ENCODE measurements around the gene MED13. TPM values are rescaled to one million over a fixed set of nuclear protein-coding genes. Genes with fewer than 3 reads are reported as not detected.

Gene MED13
- total and polyA plus RNA-seq, 7 donors, result 6.6 to 74.4 (median 45.1) TPM

- intact Hi-C loops (cut with DNase I), result no loop called here
- H3K36me3 ChIP-seq (ENCODE audit: insufficient read depth in 1 of 2, low read depth in 1 of 2), result no peaks in the 10 kb centered on the region
Observed at GRCh38 chr17:62110923-62111484, 45.9 kb upstream of the MED13 start.

GRCh38 chr17:62109924-62110323 is 44.8 kb upstream of the MED13 start:
- Histone ChIP-seq H3K9me3 (no peaks in the 10 kb centered on the region), H3K27ac (no peak overlapping the region), H3K4me3 (no peak overlapping the region), H3K4me1 (no peaks in the 10 kb centered on the region), H3K27me3 (ENCODE audit: insufficient read depth in 3 of 3, low read length in 2 of 3) (peaks cover 0 to 2% (median 0%) of the 10 kb centered on the region in 3 donors), H3K36me3 (ENCODE audit: insufficient read depth in 1 of 2, low read depth in 1 of 2) (no peaks in the 10 kb centered on the region)
- no peak for DNase-seq
- intact Hi-C loops (cut with DNase I), result no loop called here
- WGBS, 3 donors, result 76 to 88% (median 85%) methylated on average over 4 of the region's 4 CpGs
- TF ChIP-seq CTCF (IDR thresholded peaks at IDR 0.05), result no peak
- ATAC-seq, result no peak

More at GRCh38 chr17:62110923-62111484, 45.9 kb upstream of the MED13 start:
- Histone ChIP-seq H3K27ac (no peak overlapping the region), H3K4me1 (no peaks in the 10 kb centered on the region), H3K27me3 (ENCODE audit: insufficient read depth in 3 of 3, low read length in 2 of 3) (peaks cover 0 to 2% (median 0%) of the 10 kb centered on the region in 3 donors), H3K4me3 (no peak overlapping the region), H3K9me3 (no peaks in the 10 kb centered on the region)
- DNase-seq (no peak), ATAC-seq (no peak)
- no peak for TF ChIP-seq CTCF (IDR thresholded peaks at IDR 0.05)
- 77 to 83% (median 82%) methylated on average over 3 of the region's 3 CpGs for WGBS, 3 donors

- Histone ChIP-seq H3K27me3 (ENCODE audit: insufficient read depth in 3 of 3, low read length in 2 of 3) (peaks cover 0 to 4% (median 0%) of the 10 kb centered on the region in 3 donors), H3K9me3 (no peaks in the 10 kb centered on the region), H3K4me3 (no peak overlapping the region), H3K4me1 (no peaks in the 10 kb centered on the region), H3K27ac (no peak overlapping the region), H3K36me3 (ENCODE audit: insufficient read depth in 1 of 2, low read depth in 1 of 2) (no peaks in the 10 kb centered on the region)
- ATAC-seq, result peak; percentile 52 to 77 (median 60)
- TF ChIP-seq CTCF (IDR thresholded peaks at IDR 0.05), result no peak
- DNase-seq, result no peak
- WGBS, 3 donors, result 21 to 32% (median 25%) methylated on average over 2 of the region's 2 CpGs
- intact Hi-C loops (cut with DNase I), result no loop called here
Observed at GRCh38 chr17:62109378-62109902, 44.4 kb upstream of the MED13 start.

- no peaks in the 10 kb centered on the region for H3K36me3 ChIP-seq (ENCODE audit: insufficient read depth in 1 of 2, low read depth in 1 of 2)
- no peak overlapping the region for H3K27ac ChIP-seq
- 87 to 89% (median 88%) methylated on average over 1 of the region's 1 CpG for WGBS, 3 donors
- H3K9me3 ChIP-seq, result no peaks in the 10 kb centered on the region
- peaks cover 0 to 2% (median 0%) of the 10 kb centered on the region in 3 donors for H3K27me3 ChIP-seq (ENCODE audit: insufficient read depth in 3 of 3, low read length in 2 of 3)
- DNase-seq (no peak), ATAC-seq (no peak)
- intact Hi-C loops (cut with DNase I), result no loop called here
- no peak for TF ChIP-seq CTCF (IDR thresholded peaks at IDR 0.05)
- H3K4me3 ChIP-seq, result no peak overlapping the region
- H3K4me1 ChIP-seq, result no peaks in the 10 kb centered on the region
Observed at GRCh38 chr17:62105861-62106260, 40.8 kb upstream of the MED13 start.

- Histone ChIP-seq H3K27ac (no peak overlapping the region), H3K4me3 (no peak overlapping the region), H3K36me3 (ENCODE audit: insufficient read depth in 1 of 2, low read depth in 1 of 2) (no peaks in the 10 kb centered on the region), H3K9me3 (no peaks in the 10 kb centered on the region), H3K27me3 (ENCODE audit: insufficient read depth in 3 of 3, low read length in 2 of 3) (peaks cover 0 to 2% (median 0%) of the 10 kb centered on the region in 3 donors), H3K4me1 (no peaks in the 10 kb centered on the region)
- DNase-seq, result no peak
- WGBS, 3 donors, result 74 to 81% (median 77%) methylated on average over 3 of the region's 3 CpGs
- intact Hi-C loops (cut with DNase I), result no loop called here
- no peak for ATAC-seq
- no peak for TF ChIP-seq CTCF (IDR thresholded peaks at IDR 0.05)
Observed at GRCh38 chr17:62105357-62105756, 40.3 kb upstream of the MED13 start.

Measured in psoas muscle (tissue), 8 donors.